ENCODE results near the gene RNASEL.

- TF ChIP-seq CTCF (IDR thresholded peaks at IDR 0.05) (no peak), ZFX (IDR thresholded peaks at IDR 0.05; ENCODE audit: borderline replicate concordance) (no peak)
Measured at GRCh38 chr1:182600036-182600713, 11.1 kb upstream of the RNASEL start.

Data from 22Rv1 (cell line).